Uterus (tissue), 4 donors: ENCODE data around the gene TMEM253. TPM values are rescaled to one million over a fixed set of nuclear protein-coding genes. Genes with fewer than 3 reads are reported as not detected.

Experiments used
- DNase-seq, 2 donors: peaks; one replicate each; pipeline ENCODE4 v3.0.0-alpha.2; 2019 to 2020
- H3K27ac ChIP-seq, 2 donors: fragments of 200-600 bp; sonication (generic); 1 replicate in 1 of 2; 2 replicates in 1 of 2; pipeline ENCODE4 v1.5.1; 2016 to 2018
- H3K27me3 ChIP-seq, 2 donors: fragments of 200-600 bp; sonication (generic); one replicate each; pipeline ENCODE4 v1.5.1; 2018 to 2019; ENCODE audit warnings: control low read depth in 1 of 2
- H3K36me3 ChIP-seq, 2 donors: fragments of 200-600 bp; sonication (generic); one replicate each; pipeline ENCODE4 v1.5.1; 2019; ENCODE audit warnings: control low read depth in 1 of 2
- H3K4me1 ChIP-seq, 2 donors: fragments of 200-600 bp; sonication (generic); one replicate each; pipeline ENCODE4 v1.5.1; 2018 to 2019; ENCODE audit warnings: control low read depth in 1 of 2
- H3K4me3 ChIP-seq, 2 donors: fragments of 200-600 bp; sonication (generic); 1 replicate in 1 of 2; 2 replicates in 1 of 2; pipeline ENCODE4 v1.5.1; 2018 to 2019; ENCODE audit warnings: mild to moderate bottlenecking in 1 of 2
- H3K9me3 ChIP-seq, 2 donors: fragments of 200-600 bp; sonication (generic); one replicate each; pipeline ENCODE4 v1.5.1; 2019; ENCODE audit warnings: control low read depth in 1 of 2
- CTCF ChIP-seq, 4 experiments: fragments of 200-600 bp in 2 of 4; fragments of 450-650 bp in 2 of 4; sonication (generic) in 2 of 4; IDR thresholded peaks; one replicate each; pipeline ENCODE4 v1.5.1; 2016 to 2019; ENCODE audit warnings: antibody characterized with exemption in 4 of 4, mild to moderate bottlenecking in 2 of 4, moderate library complexity in 1 of 4
- POLR2A ChIP-seq, 2 donors: fragments of 450-650 bp; IDR thresholded peaks; one replicate each; pipeline ENCODE4 v1.6.1; 2016; ENCODE audit warnings: antibody characterized with exemption in 2 of 2, mild to moderate bottlenecking in 1 of 2, moderate library complexity in 1 of 2
- intact Hi-C: fragments of 100-400 bp; cut with DNase I; formaldehyde crosslinking; loops from one replicate; pipeline ENCODE4 v1.15.1; 2023; ENCODE audit warnings: low total_unique reads
- total RNA-seq, 4 donors: library from RNA; depleted of rRNA in 3 of 4; stranded (reverse); fragments of >200 nt in 3 of 4; gene quantifications; one replicate each; pipeline versions ENCODE4 v1.1.0 to v1.2.4, GENCODE V29; 2014 to 2023
- donor health status: DM: yes; HTN: yes; CAD: no.

Gene TMEM253
- total RNA-seq, 4 donors from 2014 or later, result 0.85 TPM; not detected in 3

- TF ChIP-seq POLR2A (IDR thresholded peaks at IDR 0.05), result no peak
- peak; percentile 64 to 78 (median 74) for TF ChIP-seq CTCF (IDR thresholded peaks at IDR 0.05)
- Histone ChIP-seq H3K4me1 (no peaks in the 10 kb centered on the region), H3K27ac (peak overlapping the region; percentile 95), H3K36me3 (no peaks in the 10 kb centered on the region), H3K9me3 (no peaks in the 10 kb centered on the region), H3K27me3 (no peaks in the 10 kb centered on the region), H3K4me3 (peak overlapping the region; percentile 59 to 63)
- intact Hi-C loops, result loop anchor here (5.0 kb wide), 1 partner anchor 34 kb away; the partner anchor contains the start of gene TMEM253
- peak; percentile 66 to 75 for DNase-seq
Measured at GRCh38 chr14:21068521-21069387, 32.1 kb upstream of the TMEM253 start.

- Histone ChIP-seq H3K4me1 (no peaks in the 10 kb centered on the region), H3K4me3 (peak overlapping the region; percentile 59 to 63), H3K36me3 (no peaks in the 10 kb centered on the region), H3K27ac (peak overlapping the region; percentile 95), H3K27me3 (no peaks in the 10 kb centered on the region), H3K9me3 (no peaks in the 10 kb centered on the region)
- intact Hi-C loops, result loop anchor here (5.0 kb wide), 1 partner anchor 33 kb away; the partner anchor contains the start of gene TMEM253
- DNase-seq, result peak; percentile 54 to 66
- TF ChIP-seq CTCF (IDR thresholded peaks at IDR 0.05) (peak in 1 of 4 experiments; percentile 11), POLR2A (IDR thresholded peaks at IDR 0.05) (no peak)
Measured at GRCh38 chr14:21069388-21070082, 31.3 kb upstream of the TMEM253 start.

- peak within 1 kb of the TSS; percentile 95 for H3K27ac ChIP-seq
- no peaks in the 10 kb centered on the region for H3K4me1 ChIP-seq
- peak; percentile 58 to 75 for DNase-seq
- intact Hi-C loops, result no loop called here
- H3K36me3 ChIP-seq, result no peaks in the 10 kb centered on the region
- no peak for TF ChIP-seq CTCF (IDR thresholded peaks at IDR 0.05)
- TF ChIP-seq POLR2A (IDR thresholded peaks at IDR 0.05), result peak in 1 of 2 donors; percentile 53
- H3K9me3 ChIP-seq, result no peaks in the 10 kb centered on the region
- H3K4me3 ChIP-seq, result peak within 1 kb of the TSS; percentile 59 to 63
- no peaks in the 10 kb centered on the region for H3K27me3 ChIP-seq
Measured at GRCh38 chr14:21070083-21070609, 30.7 kb upstream of the TMEM253 start, which contains the start of gene ARHGEF40. Gene ARHGEF40, plus strand, starts transcription at chr14:21070304. Its CDS starts 93 bp downstream, at chr14:21070397.

GRCh38 chr14:21070610-21071224, 30.1 kb upstream of the TMEM253 start:
- no peaks in the 10 kb centered on the region for H3K4me1 ChIP-seq
- intact Hi-C loops, result no loop called here
- peak; percentile 64 to 72 for DNase-seq
- peak overlapping the region; percentile 95 for H3K27ac ChIP-seq
- peak overlapping the region; percentile 59 to 63 for H3K4me3 ChIP-seq
- no peaks in the 10 kb centered on the region for H3K27me3 ChIP-seq
- no peaks in the 10 kb centered on the region for H3K9me3 ChIP-seq
- no peak for TF ChIP-seq POLR2A (IDR thresholded peaks at IDR 0.05)
- no peak for TF ChIP-seq CTCF (IDR thresholded peaks at IDR 0.05)
- H3K36me3 ChIP-seq, result no peaks in the 10 kb centered on the region
